ENCODE measurements around the gene PRH1.

- TF ChIP-seq GABPA (IDR thresholded peaks at IDR 0.05 in 1 of 2, conservative IDR thresholded peaks at IDR 0.05 in 1 of 2) (no peak), RAD21 (IDR thresholded peaks at IDR 0.05) (no peak), MAX (IDR thresholded peaks at IDR 0.05) (no peak), YY1 (IDR thresholded peaks at IDR 0.05) (no peak), FOXA1 (IDR thresholded peaks at IDR 0.05) (no peak), TAF1 (conservative IDR thresholded peaks at IDR 0.05) (no peak), EGR1 (IDR thresholded peaks at IDR 0.05; ENCODE audit: low read depth in 2 of 2) (no peak), JUND (IDR thresholded peaks at IDR 0.05) (no peak), SP1 (IDR thresholded peaks at IDR 0.05) (no peak), ZBTB33 (IDR thresholded peaks at IDR 0.05) (no peak)
- TF ChIP-seq, protein P1, sequence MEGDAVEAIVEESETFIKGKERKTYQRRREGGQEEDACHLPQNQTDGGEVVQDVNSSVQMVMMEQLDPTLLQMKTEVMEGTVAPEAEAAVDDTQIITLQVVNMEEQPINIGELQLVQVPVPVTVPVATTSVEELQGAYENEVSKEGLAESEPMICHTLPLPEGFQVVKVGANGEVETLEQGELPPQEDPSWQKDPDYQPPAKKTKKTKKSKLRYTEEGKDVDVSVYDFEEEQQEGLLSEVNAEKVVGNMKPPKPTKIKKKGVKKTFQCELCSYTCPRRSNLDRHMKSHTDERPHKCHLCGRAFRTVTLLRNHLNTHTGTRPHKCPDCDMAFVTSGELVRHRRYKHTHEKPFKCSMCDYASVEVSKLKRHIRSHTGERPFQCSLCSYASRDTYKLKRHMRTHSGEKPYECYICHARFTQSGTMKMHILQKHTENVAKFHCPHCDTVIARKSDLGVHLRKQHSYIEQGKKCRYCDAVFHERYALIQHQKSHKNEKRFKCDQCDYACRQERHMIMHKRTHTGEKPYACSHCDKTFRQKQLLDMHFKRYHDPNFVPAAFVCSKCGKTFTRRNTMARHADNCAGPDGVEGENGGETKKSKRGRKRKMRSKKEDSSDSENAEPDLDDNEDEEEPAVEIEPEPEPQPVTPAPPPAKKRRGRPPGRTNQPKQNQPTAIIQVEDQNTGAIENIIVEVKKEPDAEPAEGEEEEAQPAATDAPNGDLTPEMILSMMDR (IDR thresholded peaks at IDR 0.05; ENCODE audit: low read depth, low read length, missing input control), result no peak
- TF ChIP-seq, protein P2, sequence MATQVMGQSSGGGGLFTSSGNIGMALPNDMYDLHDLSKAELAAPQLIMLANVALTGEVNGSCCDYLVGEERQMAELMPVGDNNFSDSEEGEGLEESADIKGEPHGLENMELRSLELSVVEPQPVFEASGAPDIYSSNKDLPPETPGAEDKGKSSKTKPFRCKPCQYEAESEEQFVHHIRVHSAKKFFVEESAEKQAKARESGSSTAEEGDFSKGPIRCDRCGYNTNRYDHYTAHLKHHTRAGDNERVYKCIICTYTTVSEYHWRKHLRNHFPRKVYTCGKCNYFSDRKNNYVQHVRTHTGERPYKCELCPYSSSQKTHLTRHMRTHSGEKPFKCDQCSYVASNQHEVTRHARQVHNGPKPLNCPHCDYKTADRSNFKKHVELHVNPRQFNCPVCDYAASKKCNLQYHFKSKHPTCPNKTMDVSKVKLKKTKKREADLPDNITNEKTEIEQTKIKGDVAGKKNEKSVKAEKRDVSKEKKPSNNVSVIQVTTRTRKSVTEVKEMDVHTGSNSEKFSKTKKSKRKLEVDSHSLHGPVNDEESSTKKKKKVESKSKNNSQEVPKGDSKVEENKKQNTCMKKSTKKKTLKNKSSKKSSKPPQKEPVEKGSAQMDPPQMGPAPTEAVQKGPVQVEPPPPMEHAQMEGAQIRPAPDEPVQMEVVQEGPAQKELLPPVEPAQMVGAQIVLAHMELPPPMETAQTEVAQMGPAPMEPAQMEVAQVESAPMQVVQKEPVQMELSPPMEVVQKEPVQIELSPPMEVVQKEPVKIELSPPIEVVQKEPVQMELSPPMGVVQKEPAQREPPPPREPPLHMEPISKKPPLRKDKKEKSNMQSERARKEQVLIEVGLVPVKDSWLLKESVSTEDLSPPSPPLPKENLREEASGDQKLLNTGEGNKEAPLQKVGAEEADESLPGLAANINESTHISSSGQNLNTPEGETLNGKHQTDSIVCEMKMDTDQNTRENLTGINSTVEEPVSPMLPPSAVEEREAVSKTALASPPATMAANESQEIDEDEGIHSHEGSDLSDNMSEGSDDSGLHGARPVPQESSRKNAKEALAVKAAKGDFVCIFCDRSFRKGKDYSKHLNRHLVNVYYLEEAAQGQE (IDR thresholded peaks at IDR 0.05), result no peak
Observed at GRCh38 chr12:10853776-10854175, 30.3 kb downstream of the PRH1 start.

All from liver (tissue), 3 donors.